Measurements from ENCODE around the gene MMP23B.

MMP23B gene

DNA sequence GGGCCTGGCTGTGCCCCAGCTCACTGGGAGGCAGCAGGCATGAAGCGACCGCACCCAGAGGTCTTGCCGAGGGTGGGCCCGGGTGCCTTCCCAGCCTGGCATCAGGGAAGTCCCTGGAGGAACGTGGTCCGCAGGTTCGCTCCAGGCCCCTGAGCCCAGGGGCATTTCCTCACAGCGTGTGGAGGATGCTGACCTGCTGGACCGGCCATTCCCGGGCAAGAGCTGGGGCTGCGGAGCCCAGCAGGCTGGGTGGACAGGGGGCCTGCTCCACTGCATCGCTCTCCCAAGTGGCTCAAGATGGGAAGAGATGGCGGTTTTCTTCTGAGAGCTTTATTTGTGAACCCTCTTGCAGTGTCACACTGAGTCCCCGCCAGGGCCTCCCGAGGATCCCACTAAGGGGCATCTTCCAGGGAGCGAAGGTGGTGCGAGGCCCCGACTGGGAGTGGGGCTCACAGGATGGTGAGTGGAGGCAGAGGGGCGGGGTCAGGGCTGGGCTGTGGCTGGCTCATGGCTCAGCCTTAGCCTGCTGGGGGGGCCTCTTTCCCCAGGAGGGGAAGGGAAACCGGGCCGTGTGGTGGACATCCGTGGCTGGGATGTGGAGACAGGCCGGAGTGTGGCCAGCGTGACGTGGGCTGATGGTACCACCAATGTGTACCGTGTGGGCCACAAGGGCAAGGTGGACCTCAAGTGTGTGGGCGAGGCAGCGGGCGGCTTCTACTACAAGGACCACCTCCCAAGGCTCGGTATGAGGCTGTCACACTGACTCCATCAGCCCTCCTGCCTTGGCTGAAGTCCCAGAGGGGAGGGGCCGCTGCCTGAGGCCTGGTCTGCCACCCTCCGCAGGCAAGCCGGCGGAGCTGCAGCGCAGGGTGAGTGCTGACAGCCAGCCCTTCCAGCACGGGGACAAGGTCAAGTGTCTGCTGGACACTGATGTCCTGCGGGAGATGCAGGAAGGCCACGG lies 7.2 kb upstream of the MMP23B start:
- no peak overlapping the region for H3K4me3 ChIP-seq (replicated peaks in 1 of 2; ENCODE audit: low read depth in 2 of 2, low read length in 2 of 2)

DNA sequence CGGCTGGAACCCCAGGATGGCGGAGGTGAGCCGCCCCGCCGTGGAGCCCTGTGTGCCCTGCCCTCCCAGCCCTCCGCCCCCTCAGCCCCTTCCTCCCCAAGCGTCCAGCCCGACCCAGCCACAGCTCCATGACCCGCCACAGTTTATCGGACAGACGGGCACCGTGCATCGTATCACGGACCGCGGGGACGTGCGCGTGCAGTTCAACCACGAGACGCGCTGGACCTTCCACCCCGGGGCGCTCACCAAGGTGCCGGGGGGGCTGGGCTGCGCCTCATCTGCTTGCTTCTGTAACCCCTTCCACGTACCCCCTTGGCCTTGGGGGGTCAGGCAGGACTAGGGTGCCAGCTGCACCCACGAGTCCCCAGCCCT lies 6.6 kb upstream of the MMP23B start:
- TF ChIP-seq CTCF (IDR thresholded peaks at IDR 0.05; ENCODE audit: low read depth, low read length), result no peak
- no peak overlapping the region for H3K4me3 ChIP-seq (replicated peaks in 1 of 2; ENCODE audit: low read depth in 2 of 2, low read length in 2 of 2)
- DNase-seq (ENCODE audit: low read depth in 2 of 2), result no peak

More for the DNA sequence above, 7.2 kb upstream of the MMP23B start:
- peak in 1 of 2 donors; percentile 36 for DNase-seq (ENCODE audit: low read depth in 2 of 2)
- no peak for TF ChIP-seq CTCF (IDR thresholded peaks at IDR 0.05; ENCODE audit: low read depth, low read length)

- TF ChIP-seq CTCF (IDR thresholded peaks at IDR 0.05; ENCODE audit: low read depth, low read length), result no peak
- H3K4me3 ChIP-seq (replicated peaks in 1 of 2; ENCODE audit: low read depth in 2 of 2, low read length in 2 of 2), result no peak overlapping the region
- no peak for DNase-seq (ENCODE audit: low read depth in 2 of 2)
Observed at GRCh38 chr1:1625824-1626206, 6.2 kb upstream of the MMP23B start.

GRCh38 chr1:1626207-1627141 lies 5.5 kb upstream of the MMP23B start:
- no peak overlapping the region for H3K4me3 ChIP-seq (replicated peaks in 1 of 2; ENCODE audit: low read depth in 2 of 2, low read length in 2 of 2)
- no peak for TF ChIP-seq CTCF (IDR thresholded peaks at IDR 0.05; ENCODE audit: low read depth, low read length)
- DNase-seq (ENCODE audit: low read depth in 2 of 2), result no peak

- no peak for DNase-seq (ENCODE audit: low read depth in 2 of 2)
- no peak for TF ChIP-seq CTCF (IDR thresholded peaks at IDR 0.05; ENCODE audit: low read depth, low read length)
- no peak overlapping the region for H3K4me3 ChIP-seq (replicated peaks in 1 of 2; ENCODE audit: low read depth in 2 of 2, low read length in 2 of 2)
Observed at GRCh38 chr1:1627261-1627828, 4.6 kb upstream of the MMP23B start.

Data from cardiac fibroblast (primary cell).